ENCODE data around the gene SEMA3B.

- TF ChIP-seq SREBF1 (IDR thresholded peaks at IDR 0.05; ENCODE audit: borderline replicate concordance, low read depth, low read length) (no peak), POLR2A (conservative IDR thresholded peaks at IDR 0.05) (no peak), RAD21 (CRISPR knock-in tag; conservative IDR thresholded peaks at IDR 0.05 in 1 of 2, IDR thresholded peaks at IDR 0.05 in 1 of 2) (no peak), BCL6 (CRISPR knock-in tag; IDR thresholded peaks at IDR 0.05) (no peak), LCOR (CRISPR knock-in tag; IDR thresholded peaks at IDR 0.05) (no peak), ZNF12 (CRISPR knock-in tag; IDR thresholded peaks at IDR 0.05) (no peak), ZNF561 (CRISPR knock-in tag; conservative IDR thresholded peaks at IDR 0.05) (no peak), MAX (CRISPR knock-in tag; IDR thresholded peaks at IDR 0.05) (no peak), TCF7 (IDR thresholded peaks at IDR 0.05; ENCODE audit: borderline replicate concordance) (no peak), SIX5 (IDR thresholded peaks at IDR 0.05; ENCODE audit: borderline replicate concordance in 1 of 2, insufficient read depth in 1 of 2, low read depth in 1 of 2, low read length in 2 of 2) (no peak)
- TF ChIP-seq, protein P1, sequence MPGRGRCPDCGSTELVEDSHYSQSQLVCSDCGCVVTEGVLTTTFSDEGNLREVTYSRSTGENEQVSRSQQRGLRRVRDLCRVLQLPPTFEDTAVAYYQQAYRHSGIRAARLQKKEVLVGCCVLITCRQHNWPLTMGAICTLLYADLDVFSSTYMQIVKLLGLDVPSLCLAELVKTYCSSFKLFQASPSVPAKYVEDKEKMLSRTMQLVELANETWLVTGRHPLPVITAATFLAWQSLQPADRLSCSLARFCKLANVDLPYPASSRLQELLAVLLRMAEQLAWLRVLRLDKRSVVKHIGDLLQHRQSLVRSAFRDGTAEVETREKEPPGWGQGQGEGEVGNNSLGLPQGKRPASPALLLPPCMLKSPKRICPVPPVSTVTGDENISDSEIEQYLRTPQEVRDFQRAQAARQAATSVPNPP (IDR thresholded peaks at IDR 0.05; ENCODE audit: borderline replicate concordance, insufficient read depth, insufficient read length) = no peak
These were observed 18.4 kb upstream of the SEMA3B start for GRCh38 chr3:50250514-50250913.
